CMK (cell line): ENCODE results near the gene CLDN18.

Experiments used
- DNase-seq: peaks from one replicate; pipeline ENCODE4 v3.0.0-alpha.2; 2010; ENCODE audit warnings: low read depth

Gene CLDN18

GRCh38 chr3:138009476-138010272 lies at the start of gene CLDN18:
CLDN18 (plus strand) TSS chr3:138010165; CDS start chr3:138010226, 61 bp downstream.
- DNase-seq = no peak

- no peak for DNase-seq
Measured at GRCh38 chr3:137962251-137962650, 47.7 kb upstream of the CLDN18 start.

- DNase-seq = no peak
Measured at GRCh38 chr3:137963463-137963862, 46.5 kb upstream of the CLDN18 start.

- peak; percentile 5 for DNase-seq
Measured at GRCh38 chr3:137970914-137971831, 38.8 kb upstream of the CLDN18 start.

GRCh38 chr3:137972396-137972795 lies 37.6 kb upstream of the CLDN18 start:
- no peak for DNase-seq

GRCh38 chr3:137978328-137978727 lies 31.6 kb upstream of the CLDN18 start:
- DNase-seq = no peak

- no peak for DNase-seq
Measured at GRCh38 chr3:137987723-137988122, 22.2 kb upstream of the CLDN18 start.

- no peak for DNase-seq
Measured at GRCh38 chr3:137988152-137988551, 21.8 kb upstream of the CLDN18 start.

GRCh38 chr3:137988982-137989381 lies 21.0 kb upstream of the CLDN18 start:
- no peak for DNase-seq

GRCh38 chr3:137990427-137990826 lies 19.5 kb upstream of the CLDN18 start:
- DNase-seq = no peak

GRCh38 chr3:137992592-137992991 lies 17.4 kb upstream of the CLDN18 start:
- DNase-seq = no peak

GRCh38 chr3:137998121-137999042 lies 11.6 kb upstream of the CLDN18 start:
- no peak for DNase-seq

- DNase-seq = no peak
Measured at GRCh38 chr3:138003069-138003468, 6.9 kb upstream of the CLDN18 start.

- no peak for DNase-seq
Measured at GRCh38 chr3:138005627-138006026, 4.3 kb upstream of the CLDN18 start.

- no peak for DNase-seq
Measured at GRCh38 chr3:138007898-138008297, 2.1 kb upstream of the CLDN18 start.

GRCh38 chr3:138010273-138010590 lies 267 bp downstream of the CLDN18 start:
- DNase-seq = no peak

GRCh38 chr3:138011722-138012121 lies 1.8 kb downstream of the CLDN18 start:
- DNase-seq = no peak

- DNase-seq = no peak
Measured at GRCh38 chr3:138012526-138012925, 2.6 kb downstream of the CLDN18 start.

- no peak for DNase-seq
Measured at GRCh38 chr3:138016065-138016464, 6.1 kb downstream of the CLDN18 start.

GRCh38 chr3:138019281-138020069 lies 9.5 kb downstream of the CLDN18 start:
- no peak for DNase-seq

- DNase-seq = no peak
Measured at GRCh38 chr3:138023754-138024153, 13.8 kb downstream of the CLDN18 start.
